ENCODE data around the gene PKNOX2. TPM values are rescaled to one million over a fixed set of nuclear protein-coding genes. Genes with fewer than 3 reads are reported as not detected.

The PKNOX2 gene
- total RNA-seq, 1 experiment from 2014 or later, result 3.7 TPM

GRCh38 chr11:125282596-125282914 lies 118.0 kb downstream of the PKNOX2 start (continued):
- TF ChIP-seq E2F4 (CRISPR knock-in tag; IDR thresholded peaks at IDR 0.05; ENCODE audit: borderline replicate concordance, low read depth), result no peak
- no peak for TF ChIP-seq TEAD1 (CRISPR knock-in tag; IDR thresholded peaks at IDR 0.05)
- no peak for TF ChIP-seq ZNF425 (CRISPR knock-in tag; conservative IDR thresholded peaks at IDR 0.05)
- TF ChIP-seq ATF1 (CRISPR knock-in tag; IDR thresholded peaks at IDR 0.05), result no peak
- TF ChIP-seq ATF6 (CRISPR knock-in tag; IDR thresholded peaks at IDR 0.05), result no peak
- TF ChIP-seq ATF2 (CRISPR knock-in tag; IDR thresholded peaks at IDR 0.05; ENCODE audit: borderline replicate concordance, low read depth), result no peak
- no peak for TF ChIP-seq HMGA2 (CRISPR knock-in tag; IDR thresholded peaks at IDR 0.05)
- TF ChIP-seq MAX (CRISPR knock-in tag; IDR thresholded peaks at IDR 0.05), result no peak
- TF ChIP-seq SP1 (CRISPR knock-in tag; conservative IDR thresholded peaks at IDR 0.05), result no peak
- no peak for TF ChIP-seq ZNF416 (CRISPR knock-in tag; IDR thresholded peaks at IDR 0.05)
- no peak for TF ChIP-seq USF1 (CRISPR knock-in tag; IDR thresholded peaks at IDR 0.05)
- no peak for TF ChIP-seq ZNF232 (CRISPR knock-in tag; IDR thresholded peaks at IDR 0.05)

GRCh38 chr11:125284245-125284850 lies 119.8 kb downstream of the PKNOX2 start:
- POLR2A ChIA-PET, result no interaction called here
- TF ChIP-seq ZBTB43 (CRISPR knock-in tag; IDR thresholded peaks at IDR 0.05) (no peak), CDX4 (CRISPR knock-in tag; IDR thresholded peaks at IDR 0.05; ENCODE audit: borderline replicate concordance) (no peak), NFATC4 (CRISPR knock-in tag; IDR thresholded peaks at IDR 0.05) (no peak), E2F4 (CRISPR knock-in tag; IDR thresholded peaks at IDR 0.05; ENCODE audit: borderline replicate concordance, low read depth) (no peak), ZNF138 (CRISPR knock-in tag; conservative IDR thresholded peaks at IDR 0.05) (no peak), ZNF396 (CRISPR knock-in tag; IDR thresholded peaks at IDR 0.05; ENCODE audit: borderline replicate concordance) (no peak)
- CTCF ChIA-PET, result interaction anchor here (0.6 to 1.4 kb wide), 2 partner anchors 120 to 225 kb away, joined by 3 to 4 read pairs; no protein-coding TSS in a partner anchor

More at GRCh38 chr11:125284245-125284850, 119.8 kb downstream of the PKNOX2 start:
- Mint-ChIP-seq H3K27ac (no peak overlapping the region), H3K36me3 (no peaks in the 10 kb centered on the region), H3K27me3 (ENCODE audit: low read depth) (peaks cover 2% of the 10 kb centered on the region; the same call in 1 of the 2 replicates), H3K4me3 (no peak overlapping the region), H3K4me1 (peaks cover 22% of the 10 kb centered on the region), H3K9me3 (no peaks in the 10 kb centered on the region)
- DNase-seq (ENCODE audit: low spot score) (no peak), ATAC-seq (no peak)

All from WTC11 (cell line).